GM19455 (cell line): ENCODE results near the gene KIF21B.
"Not testable (repeated sequence)": the region's sequence is repeated elsewhere in the genome, so short reads cannot be mapped to it uniquely, and the experiment has no call there.

Source experiments
- ATAC-seq: cut with Tn5 transposase; IDR thresholded peaks from one replicate; pipeline ENCODE4 v1.9.1; 2021; ENCODE audit not compliant: unreplicated experiment

KIF21B gene

GRCh38 chr1:200954434-200954833, 69.1 kb downstream of the KIF21B start:
- ATAC-seq, result no peak

DNA sequence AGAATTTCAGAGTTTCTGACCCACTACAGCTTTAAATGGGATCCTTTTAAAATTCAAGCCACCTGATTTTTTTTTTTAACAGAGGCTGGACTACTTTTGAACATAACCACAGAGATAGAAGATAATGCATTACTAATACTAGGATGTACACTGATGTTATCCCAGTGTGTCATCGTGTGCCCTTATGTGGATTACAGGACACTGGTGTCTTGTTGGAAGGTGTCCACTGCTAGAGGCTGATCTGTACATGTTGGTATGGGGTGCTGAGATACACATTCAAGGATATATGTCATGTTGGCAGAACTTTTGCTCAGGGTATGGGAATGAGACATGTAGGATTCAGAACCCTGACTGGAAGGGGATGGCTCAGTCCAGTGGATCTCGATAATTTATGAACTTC, 72.5 kb downstream of the KIF21B start:
- ATAC-seq, result no peak

GRCh38 chr1:200949626-200950025, 73.9 kb downstream of the KIF21B start:
- ATAC-seq, result no peak

- ATAC-seq, result no peak
These were observed 76.4 kb downstream of the KIF21B start for GRCh38 chr1:200947059-200947566.

DNA sequence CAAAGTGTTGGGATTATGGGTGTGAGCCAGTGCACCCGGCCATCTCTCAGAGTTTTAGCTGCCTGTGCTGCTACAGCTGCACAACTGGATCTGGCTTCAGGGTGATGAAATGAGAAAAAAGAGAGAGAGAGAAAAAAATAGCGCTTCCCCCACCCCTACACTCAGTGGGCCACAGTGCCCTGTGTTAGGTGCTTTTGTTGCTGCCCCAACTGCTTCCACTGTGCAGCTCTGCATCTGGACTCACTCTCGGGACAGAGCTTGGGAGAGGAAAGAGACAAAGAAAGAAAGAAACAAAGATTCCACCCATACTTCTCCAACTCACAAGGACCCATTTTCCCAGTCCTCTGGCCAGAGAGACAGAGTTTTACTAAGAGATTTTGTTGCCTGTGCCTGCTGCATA, 78.4 kb downstream of the KIF21B start:
- ATAC-seq, result no peak

- no peak for ATAC-seq
These were observed 84.6 kb downstream of the KIF21B start for GRCh38 chr1:200938955-200939354.

- ATAC-seq, result not testable (repeated sequence)
These were observed 88.1 kb downstream of the KIF21B start for GRCh38 chr1:200935286-200935962.

GRCh38 chr1:200934676-200935245, 88.8 kb downstream of the KIF21B start:
- ATAC-seq, result no peak

DNA sequence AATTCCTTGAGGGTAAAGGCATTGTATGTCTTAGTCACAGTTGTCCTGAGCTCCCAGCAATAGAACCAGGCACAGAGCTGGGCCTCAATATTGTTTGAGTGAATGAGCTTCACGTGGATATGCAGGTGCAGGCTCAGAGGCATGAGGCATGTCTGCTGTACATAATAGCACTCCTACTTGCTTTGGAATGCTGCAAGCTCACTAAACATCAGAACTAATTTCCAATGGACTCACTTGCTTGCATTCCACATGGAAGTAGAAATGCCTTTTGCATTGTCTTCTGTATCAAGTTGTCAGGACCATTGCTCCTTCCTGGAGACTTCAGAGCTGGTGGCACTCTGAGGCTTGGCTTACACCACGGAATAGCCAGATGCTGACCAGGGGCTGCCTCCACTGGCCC, 91.7 kb downstream of the KIF21B start:
- ATAC-seq, result no peak

DNA sequence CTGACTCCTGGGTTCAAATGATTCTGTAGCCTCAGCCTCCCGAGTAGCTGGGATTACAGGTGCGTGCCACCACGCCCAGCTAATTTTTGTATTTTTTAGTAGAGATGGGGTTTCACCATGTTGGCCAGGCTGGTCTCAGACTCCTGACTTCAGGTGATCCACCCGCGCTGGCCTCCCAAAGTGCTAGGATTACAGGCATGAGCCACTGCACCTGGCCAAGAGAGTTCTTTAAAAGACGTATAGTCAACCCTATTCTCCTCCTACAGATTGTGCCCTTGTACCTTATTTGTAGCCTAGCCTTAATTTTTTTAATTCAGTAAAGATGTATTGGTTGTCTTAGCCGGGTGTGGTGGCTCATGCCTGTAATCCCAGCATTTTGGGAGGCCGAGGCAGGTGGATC, 93.2 kb downstream of the KIF21B start:
- ATAC-seq, result not testable (repeated sequence)

DNA sequence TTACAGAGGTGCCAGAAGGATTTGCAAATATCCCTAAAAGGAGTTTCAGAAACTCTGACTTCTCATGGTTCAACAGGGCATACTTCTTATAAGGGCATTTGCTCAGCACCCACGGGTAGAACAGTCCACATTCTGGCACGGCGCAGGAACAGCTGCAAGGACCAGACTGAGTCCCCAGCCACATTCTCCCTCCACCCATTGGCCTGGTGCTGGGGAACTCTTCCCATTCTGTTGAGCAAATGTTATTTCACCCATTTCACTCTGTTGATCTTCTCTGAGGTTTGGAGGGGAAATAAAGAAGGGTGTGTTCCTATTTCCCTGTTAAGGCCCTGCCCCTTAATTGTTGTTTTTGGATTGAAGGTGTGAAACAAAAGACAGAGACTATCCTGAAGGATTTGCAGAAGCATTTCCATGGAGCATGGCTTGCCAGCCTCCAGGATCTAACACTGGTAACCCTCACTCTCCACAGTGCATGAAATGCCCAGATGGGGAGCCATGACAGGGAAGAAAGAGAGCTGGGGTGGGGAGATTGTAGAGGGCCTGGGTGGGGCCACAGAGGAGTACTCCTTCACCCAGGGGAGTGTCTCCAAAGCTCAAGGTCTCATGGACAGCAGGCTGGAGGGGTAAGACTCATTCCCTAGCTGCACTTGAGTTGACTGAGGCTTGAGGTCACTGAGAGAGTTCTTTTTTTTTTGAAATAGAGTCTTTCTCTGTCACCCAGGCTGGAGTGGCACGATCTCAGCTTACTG, 93.8 kb downstream of the KIF21B start:
- ATAC-seq, result no peak

- no peak for ATAC-seq
These were observed 97.7 kb downstream of the KIF21B start for GRCh38 chr1:200925831-200926230.

DNA sequence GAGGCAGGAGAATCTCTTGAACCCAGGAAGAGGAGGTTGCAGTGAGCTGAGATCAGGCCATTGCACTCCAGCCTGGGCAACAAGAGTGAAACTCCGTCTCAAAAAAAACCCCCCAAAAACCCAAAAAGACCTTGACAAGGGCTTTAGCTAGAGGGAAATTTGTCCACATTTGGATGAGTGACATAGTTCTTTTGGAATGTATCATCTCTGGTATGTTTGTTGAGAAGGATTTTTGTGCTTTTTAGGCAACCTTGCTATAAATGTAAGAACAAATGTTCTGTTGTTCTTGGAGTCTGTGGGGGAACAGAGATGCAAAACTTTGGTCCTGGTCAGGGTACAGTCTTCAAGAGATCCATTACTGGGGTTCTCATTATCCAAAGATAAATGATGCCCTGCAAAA, 99.9 kb downstream of the KIF21B start:
- ATAC-seq, result no peak

DNA sequence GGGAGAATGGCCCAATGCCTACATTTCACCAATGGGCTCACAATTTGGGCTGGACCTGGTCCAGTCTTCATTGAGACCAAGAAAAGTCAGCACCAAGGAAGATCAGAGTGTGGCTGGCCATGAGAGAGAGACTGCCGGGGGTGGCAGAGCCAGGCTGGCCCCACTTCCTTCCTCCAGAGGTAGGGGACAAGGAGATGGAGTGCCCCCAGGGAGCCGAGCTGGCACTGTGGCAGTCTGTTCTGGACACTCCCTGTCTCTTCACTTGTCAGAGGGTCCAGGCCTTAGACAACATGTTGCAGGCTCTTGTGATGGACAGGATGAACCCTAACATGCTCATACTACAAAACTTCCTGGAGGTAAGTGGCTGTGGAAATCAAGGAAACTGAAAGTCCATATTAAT, 101.1 kb downstream of the KIF21B start:
- no peak for ATAC-seq

DNA sequence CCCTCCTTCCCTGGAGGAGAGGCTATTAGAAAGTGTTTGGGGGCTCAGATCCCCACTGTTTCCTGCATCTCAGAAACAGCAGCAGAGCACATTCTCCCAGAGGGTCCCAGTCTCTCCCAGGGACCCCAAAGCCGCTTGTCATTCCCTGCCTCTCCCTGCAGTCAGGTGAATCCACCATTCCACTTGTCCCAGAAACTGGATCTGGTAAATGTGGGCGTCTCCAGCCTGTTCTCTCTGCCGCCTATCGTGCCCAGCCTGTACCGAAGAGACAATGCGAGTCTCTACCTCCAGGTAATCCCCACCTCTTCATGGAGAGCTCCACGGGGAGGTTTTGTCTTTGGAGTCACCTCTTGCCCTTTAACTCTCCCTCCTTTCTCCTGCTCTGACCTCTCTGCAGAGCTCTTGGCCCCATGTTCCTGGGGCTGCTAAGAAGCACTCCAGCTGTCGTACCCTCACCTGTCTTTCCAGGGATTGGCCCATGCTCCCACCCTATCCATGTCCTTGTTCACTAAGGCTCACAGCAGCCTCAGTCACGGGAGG, 101.9 kb downstream of the KIF21B start:
- ATAC-seq, result no peak
